SK-N-SH (cell line): ENCODE data around the gene RIC3. TPM values are rescaled to one million over a fixed set of nuclear protein-coding genes. Genes with fewer than 3 reads are reported as not detected.

ENCODE experiments used
- CTCF ChIA-PET: fragments of 300-600, 350-600 bp; formaldehyde crosslinking; extraction: SDS; loops from one replicate; lab custom pipeline; 2021; lab: Yijun Ruan, JAX
- POLR2A ChIA-PET: fragments of 350-600 bp; sonication (Branson Sonifier 250); formaldehyde crosslinking; extraction: SDS; loops from one replicate; lab custom pipeline; 2020; ENCODE audit warnings: antibody characterized with exemption, inconsistent platforms; lab: Yijun Ruan, JAX
- DNase-seq: peaks from one replicate; pipeline ENCODE4 v3.0.0; 2012
- H2AFZ ChIP-seq: fragments of 200-600 bp; sonication (generic); 2 replicates; pipeline ENCODE4 v1.8.1; 2016; ENCODE audit warnings: antibody characterized with exemption, mild to moderate bottlenecking, low read depth
- H3F3A ChIP-seq: fragments of 200-600 bp; sonication (generic); replicated peaks from 2 replicates; pipeline ENCODE3; 2016; ENCODE audit warnings: antibody characterized with exemption, mild to moderate bottlenecking; ENCODE audit not compliant: insufficient read depth
- H3K27ac ChIP-seq, 2 experiments: fragments of 200-500 bp in 1 of 2; fragments of 200-600 bp in 1 of 2; sonication (Bioruptor generic) in 1 of 2; sonication (generic), shearing (Covaris generic) in 1 of 2; 2 replicates each; pipeline versions ENCODE4 v1.5.1 to v1.6.1; 2014 to 2016; ENCODE audit warnings: low read depth in 2 of 2, inconsistent platforms in 1 of 2, low read length in 1 of 2, mild to moderate bottlenecking in 1 of 2, mixed read lengths in 1 of 2
- H3K27me3 ChIP-seq: fragments of 200-600 bp; sonication (generic), shearing (Covaris generic); 2 replicates; pipeline ENCODE4 v1.6.1; 2016; ENCODE audit warnings: mixed run types; ENCODE audit not compliant: insufficient read depth
- H3K36me3 ChIP-seq, 2 experiments: fragments of 200-500 bp in 1 of 2; fragments of 200-600 bp in 1 of 2; sonication (Bioruptor generic) in 1 of 2; sonication (generic) in 1 of 2; replicated peaks in 1 of 2; 2 replicates each; pipeline versions ENCODE3 to v1.5.1; 2014 to 2016; ENCODE audit warnings: low read length in 1 of 2, mild to moderate bottlenecking in 1 of 2; ENCODE audit not compliant: insufficient read depth in 2 of 2, control insufficient read depth in 1 of 2
- H3K4me1 ChIP-seq, 2 experiments: fragments of 200-500 bp in 1 of 2; fragments of 200-600 bp in 1 of 2; sonication (Bioruptor generic) in 1 of 2; sonication (generic), shearing (Covaris generic) in 1 of 2; 2 replicates each; pipeline versions ENCODE4 v1.5.1 to v1.6.1; 2014 to 2016; ENCODE audit warnings: low read depth in 1 of 2, low read length in 1 of 2, mixed run types in 1 of 2; ENCODE audit not compliant: insufficient read depth in 2 of 2, control insufficient read depth in 1 of 2
- H3K4me2 ChIP-seq: fragments of 200-600 bp; sonication (generic), shearing (Covaris generic); 2 replicates; pipeline ENCODE4 v1.6.1; 2017; ENCODE audit warnings: mixed run types
- H3K4me3 ChIP-seq, 2 experiments: fragments of 200-500 bp in 1 of 2; fragments of 200-600 bp in 1 of 2; sonication (Bioruptor generic) in 1 of 2; sonication (generic), shearing (Covaris generic) in 1 of 2; 2 replicates each; pipeline versions ENCODE4 v1.5.1 to v1.8.1; 2014 to 2016; ENCODE audit warnings: low read depth in 2 of 2, inconsistent platforms in 1 of 2, low read length in 1 of 2, mild to moderate bottlenecking in 1 of 2, mixed read lengths in 1 of 2, moderate library complexity in 1 of 2
- H3K79me2 ChIP-seq: fragments of 200-600 bp; sonication (generic); 2 replicates; pipeline ENCODE4 v1.8.1; 2017; ENCODE audit warnings: mild to moderate bottlenecking; ENCODE audit not compliant: insufficient read depth
- H3K9ac ChIP-seq: fragments of 200-600 bp; sonication (generic); 2 replicates; pipeline ENCODE4 v1.6.1; 2017; ENCODE audit warnings: mixed run types
- H3K9me2 ChIP-seq: fragments of 200-600 bp; sonication (generic); 2 replicates; pipeline ENCODE4 v1.6.1; 2017; ENCODE audit warnings: mixed run types
- H3K9me3 ChIP-seq: fragments of 200-600 bp; sonication (generic); 2 replicates; pipeline ENCODE4 v1.6.1; 2017; ENCODE audit warnings: mixed run types, mild to moderate bottlenecking, moderate library complexity
- H4K20me1 ChIP-seq: fragments of 200-600 bp; sonication (generic); 2 replicates; pipeline ENCODE4 v1.6.1; 2017; ENCODE audit warnings: mild to moderate bottlenecking, mixed run types; ENCODE audit not compliant: insufficient read depth
- CTCF ChIP-seq: fragments of 200-600 bp; sonication (generic); IDR thresholded peaks from 2 replicates; pipeline ENCODE4 v1.6.1; 2017; ENCODE audit warnings: antibody characterized with exemption, mild to moderate bottlenecking, moderate library complexity
- ELF1 ChIP-seq: IDR thresholded peaks from 2 replicates; pipeline ENCODE4 v1.4.0; 2012
- EZH2phosphoT487 ChIP-seq: fragments of 200-600 bp; sonication (generic); IDR thresholded peaks from 2 replicates; pipeline ENCODE4 v1.6.1; 2017; ENCODE audit warnings: low read depth, mixed run types, mild to moderate bottlenecking, antibody characterized with exemption, moderate library complexity, borderline replicate concordance
- FOXM1 ChIP-seq: IDR thresholded peaks from 2 replicates; pipeline ENCODE4 v1.4.0; 2012; ENCODE audit warnings: low read depth, mild to moderate bottlenecking
- GABPA ChIP-seq: IDR thresholded peaks from 2 replicates; pipeline ENCODE4 v1.4.0; 2012; ENCODE audit warnings: low read depth, mild to moderate bottlenecking
- MEF2A ChIP-seq: IDR thresholded peaks from 2 replicates; pipeline ENCODE4 v1.4.0; 2012; ENCODE audit warnings: low read depth, borderline replicate concordance
- NRF1 ChIP-seq: IDR thresholded peaks from 2 replicates; pipeline ENCODE4 v1.6.1; 2012; ENCODE audit warnings: low read depth, mild to moderate bottlenecking, low read length
- PBX3 ChIP-seq: IDR thresholded peaks from 2 replicates; pipeline ENCODE4; 2012
- RAD21 ChIP-seq: IDR thresholded peaks from 2 replicates; pipeline ENCODE4 v1.6.1; 2012; ENCODE audit warnings: mild to moderate bottlenecking, low read length
- RCOR1 ChIP-seq: fragments of 150-350 bp; IDR thresholded peaks from 2 replicates; pipeline ENCODE4 v1.6.1; 2017; ENCODE audit warnings: antibody characterized with exemption, low read length
- RFX5 ChIP-seq: IDR thresholded peaks from 2 replicates; pipeline ENCODE4 v1.6.1; 2012; ENCODE audit warnings: mild to moderate bottlenecking, improper control_type of control experiment, low read length
- RXRA ChIP-seq: IDR thresholded peaks from 2 replicates; pipeline ENCODE4 v1.4.0; 2012; ENCODE audit warnings: low read depth, mild to moderate bottlenecking, borderline replicate concordance
- SIN3A ChIP-seq: IDR thresholded peaks from 2 replicates; pipeline ENCODE4 v1.6.1; 2012; ENCODE audit warnings: low read depth, mild to moderate bottlenecking, low read length, moderate library complexity, borderline replicate concordance
- TAF1 ChIP-seq: IDR thresholded peaks from 2 replicates; pipeline ENCODE4 v1.6.1; 2012; ENCODE audit warnings: low read depth, mild to moderate bottlenecking, low read length, moderate library complexity, borderline replicate concordance
- TEAD4 ChIP-seq: IDR thresholded peaks from 2 replicates; pipeline ENCODE4 v1.4.0; 2012; ENCODE audit warnings: mild to moderate bottlenecking, borderline replicate concordance; ENCODE audit not compliant: insufficient read depth
- YY1 ChIP-seq: IDR thresholded peaks from 2 replicates; pipeline ENCODE4 v1.4.0; 2012; ENCODE audit warnings: low read depth, mild to moderate bottlenecking
- WGBS: methylation state at CpG from one replicate; pipeline ENCODE4 v1.1.6; 2017; ENCODE audit warnings: low lambda C conversion rate; 5-methylcytosine and 5-hydroxymethylcytosine counted together
- polyA plus RNA-seq, 3 experiments: library from polyadenylated mRNA; depleted of rRNA; stranded (reverse); fragments of >200 nt; gene quantifications; 2 replicates each; pipeline ENCODE4 v1.2.3, GENCODE V29; 2012

Gene RIC3
- polyA plus RNA-seq, 1 of the 3 experiments (the other 2 are of a cell fraction): 0.54 TPM

GRCh38 chr11:8098879-8099278 is 69.9 kb downstream of the RIC3 start:
- TF ChIP-seq RAD21: no peak
- no peak for TF ChIP-seq NRF1
- TF ChIP-seq FOXM1: no peak
- TF ChIP-seq GABPA: no peak
- TF ChIP-seq MEF2A: no peak
- no peak for TF ChIP-seq TAF1
- TF ChIP-seq CTCF: no peak
- no peak for TF ChIP-seq YY1
- TF ChIP-seq RXRA: no peak
- no peak for TF ChIP-seq TEAD4
- no peak overlapping the region for H3K4me3 ChIP-seq
- H3K4me1 ChIP-seq: peaks cover 2 to 6% of the 10 kb centered on the region in 2 experiments; a peak in 3 of 4 replicates
- CTCF ChIA-PET: interaction anchor here (0.7 to 26.8 kb wide), 27 partner anchors 9 to 1895 kb away, joined by 3 to 620 read pairs (median 6); partner anchors contain the start of genes EIF3F and RIC3
- no peaks in the 10 kb centered on the region for H4K20me1 ChIP-seq
- POLR2A ChIA-PET: interaction anchor here (0.9 to 1.6 kb wide), 6 partner anchors 11 to 468 kb away, joined by 3 to 7 read pairs (median 4); no protein-coding TSS in a partner anchor
- 89% methylated on average over 2 of the region's 6 CpGs for WGBS
- 0 out of 2 replicates have a peak overlapping the region, but pooled peaks have one; percentile 2 for H3K4me2 ChIP-seq
- H3K27ac ChIP-seq: peak overlapping the region; percentile 33 to 34; a peak in 3 of 4 replicates
- no peak overlapping the region for H3K9ac ChIP-seq
- peaks cover 9% of the 10 kb centered on the region for H3F3A ChIP-seq
- H3K9me2 ChIP-seq: no peaks in the 10 kb centered on the region
- H3K9me3 ChIP-seq: no peaks in the 10 kb centered on the region
- H2AFZ ChIP-seq: no peak overlapping the region
- DNase-seq: no peak
- no peaks in the 10 kb centered on the region for H3K79me2 ChIP-seq
- no peaks in the 10 kb centered on the region for H3K27me3 ChIP-seq
- peaks cover 4 to 87% of the 10 kb centered on the region in 2 experiments for H3K36me3 ChIP-seq

GRCh38 chr11:8098361-8098760 is 70.5 kb downstream of the RIC3 start:
- H3F3A ChIP-seq: peaks cover 9% of the 10 kb centered on the region
- peaks cover 2 to 6% of the 10 kb centered on the region in 2 experiments; a peak in 3 of 4 replicates for H3K4me1 ChIP-seq
- no peak overlapping the region for H2AFZ ChIP-seq
- H3K27me3 ChIP-seq: no peaks in the 10 kb centered on the region
- ChIA-PET CTCF (interaction anchor here (0.7 to 26.8 kb wide), 19 partner anchors 9 to 1894 kb away, joined by 3 to 620 read pairs (median 8); no protein-coding TSS in a partner anchor), POLR2A (interaction anchor here (1.2 to 1.5 kb wide), 4 partner anchors 12 to 468 kb away, joined by 3 to 4 read pairs (median 4); no protein-coding TSS in a partner anchor)
- no peak for DNase-seq
- peaks cover 4 to 82% of the 10 kb centered on the region in 2 experiments for H3K36me3 ChIP-seq
- H3K27ac ChIP-seq: peak overlapping the region; percentile 33 to 34; a peak in 3 of 4 replicates
- H3K4me2 ChIP-seq: 0 out of 2 replicates have a peak overlapping the region, but pooled peaks have one; percentile 2
- no peak overlapping the region for H3K9ac ChIP-seq
- peaks cover 2% of the 10 kb centered on the region; the same call in 1 of the 2 replicates for H4K20me1 ChIP-seq
- TF ChIP-seq CTCF (no peak), ELF1 (no peak), EZH2phosphoT487 (no peak), RFX5 (no peak), NRF1 (no peak), SIN3A (no peak), RCOR1 (no peak), RXRA (no peak), PBX3 (0 out of 2 replicates have a peak, but pooled peaks have one; percentile 12)
- H3K9me3 ChIP-seq: no peaks in the 10 kb centered on the region
- 65% methylated on average over 4 of the region's 4 CpGs for WGBS
- H3K4me3 ChIP-seq: no peak overlapping the region
- no peaks in the 10 kb centered on the region for H3K79me2 ChIP-seq
- no peaks in the 10 kb centered on the region for H3K9me2 ChIP-seq
